ENCODE results near the gene NOXA1.

NOXA1 gene

GRCh38 chr9:137412431-137412830, 10.8 kb upstream of the NOXA1 start:
- ChIA-PET POLR2A (interaction anchor here (0.6 to 2.7 kb wide), 7 partner anchors 10 to 172 kb away, joined by 3 to 27 read pairs (median 5); partner anchors contain the start of genes EXD3, NOXA1, NRARP and TUBB4B), CTCF (interaction anchor here (0.5 to 2.3 kb wide), 6 partner anchors 11 to 151 kb away, joined by 3 to 19 read pairs (median 5); partner anchors contain the start of genes EXD3 and NOXA1)
- no peaks in the 10 kb centered on the region for H3K36me3 ChIP-seq (ENCODE audit: control insufficient read depth in 2 of 2, insufficient read depth in 1 of 2, low read length in 2 of 2)
- no peak overlapping the region for H3K27ac ChIP-seq (ENCODE audit: extremely low read depth, low read depth, low read length)
- H3K4me3 ChIP-seq (ENCODE audit: low read depth, low read length): no peak overlapping the region
- H3K9me3 ChIP-seq (ENCODE audit: control insufficient read depth, insufficient read depth, low read depth, low read length): no peaks in the 10 kb centered on the region
- peaks cover 4% of the 10 kb centered on the region; the same call in 1 of the 2 replicates for H3K4me1 ChIP-seq (ENCODE audit: control insufficient read depth, insufficient read depth, low read length)
- TF ChIP-seq MYNN (tag by site-specific recombination; IDR thresholded peaks at IDR 0.05; ENCODE audit: borderline replicate concordance) (no peak), REPIN1 (tag by site-specific recombination; IDR thresholded peaks at IDR 0.05; ENCODE audit: low read depth) (no peak), ZNF341 (tag by site-specific recombination; IDR thresholded peaks at IDR 0.05; ENCODE audit: low read depth) (peak; percentile 85), ZIC2 (tag by site-specific recombination; IDR thresholded peaks at IDR 0.05) (peak; percentile 72), ZBTB21 (tag by site-specific recombination; IDR thresholded peaks at IDR 0.05) (no peak)

GRCh38 chr9:137415451-137415850, 7.7 kb upstream of the NOXA1 start:
- Histone ChIP-seq H3K27ac (ENCODE audit: extremely low read depth, low read depth, low read length) (no peak overlapping the region), H3K4me3 (ENCODE audit: low read depth, low read length) (no peak overlapping the region), H3K4me1 (ENCODE audit: control insufficient read depth, insufficient read depth, low read length) (peaks cover 7% of the 10 kb centered on the region), H3K9me3 (ENCODE audit: control insufficient read depth, insufficient read depth, low read depth, low read length) (no peaks in the 10 kb centered on the region), H3K36me3 (ENCODE audit: control insufficient read depth in 2 of 2, insufficient read depth in 1 of 2, low read length in 2 of 2) (no peaks in the 10 kb centered on the region; a peak in 1 of 3 replicates)
- TF ChIP-seq ZNF791 (tag by site-specific recombination; IDR thresholded peaks at IDR 0.05) (no peak), YY2 (tag by site-specific recombination; IDR thresholded peaks at IDR 0.05) (no peak), ZSCAN16 (tag by site-specific recombination; IDR thresholded peaks at IDR 0.05) (no peak), ZNF146 (tag by site-specific recombination; IDR thresholded peaks at IDR 0.05) (no peak), PRDM10 (tag by site-specific recombination; IDR thresholded peaks at IDR 0.05) (no peak), TSHZ1 (tag by site-specific recombination; IDR thresholded peaks at IDR 0.05; ENCODE audit: borderline replicate concordance) (no peak), ZNF140 (tag by site-specific recombination; IDR thresholded peaks at IDR 0.05) (no peak), ZNF548 (tag by site-specific recombination; IDR thresholded peaks at IDR 0.05) (no peak), ZNF19 (tag by site-specific recombination; IDR thresholded peaks at IDR 0.05; ENCODE audit: low read depth) (no peak), ZNF555 (tag by site-specific recombination; conservative IDR thresholded peaks at IDR 0.05) (no peak), KLF1 (tag by site-specific recombination; IDR thresholded peaks at IDR 0.05) (no peak), ZBTB17 (tag by site-specific recombination; IDR thresholded peaks at IDR 0.05) (no peak), ZNF404 (tag by site-specific recombination; IDR thresholded peaks at IDR 0.05) (no peak), ZNF747 (tag by site-specific recombination; IDR thresholded peaks at IDR 0.05) (no peak), ZFP37 (tag by site-specific recombination; IDR thresholded peaks at IDR 0.05) (no peak), ZSCAN4 (tag by site-specific recombination; IDR thresholded peaks at IDR 0.05) (no peak), ZNF2 (tag by site-specific recombination; IDR thresholded peaks at IDR 0.05) (no peak), EGR2 (tag by site-specific recombination; IDR thresholded peaks at IDR 0.05; ENCODE audit: low read depth) (no peak), ZNF488 (tag by site-specific recombination; IDR thresholded peaks at IDR 0.05) (no peak)
- ChIA-PET POLR2A (interaction anchor here (0.6 to 1.4 kb wide), 2 partner anchors 44 to 703 kb away, joined by 3 to 8 read pairs; partner anchors contain the start of genes DIPK1B and NSMF), CTCF (interaction anchor here (0.6 to 0.9 kb wide), 4 partner anchors 29 to 130 kb away, joined by 3 to 4 read pairs (median 3); no protein-coding TSS in a partner anchor)

All from HEK293 (cell line).